ENCODE results near the gene SPDL1. TPM values are rescaled to one million over a fixed set of nuclear protein-coding genes. Genes with fewer than 3 reads are reported as not detected.
A peak's percentile ranks its signal among the peaks of the same experiment; 100 is the strongest.

SPDL1 gene
- total RNA-seq, 2 experiments from 2014 or later, result 40.3 to 56.6 TPM

DNA sequence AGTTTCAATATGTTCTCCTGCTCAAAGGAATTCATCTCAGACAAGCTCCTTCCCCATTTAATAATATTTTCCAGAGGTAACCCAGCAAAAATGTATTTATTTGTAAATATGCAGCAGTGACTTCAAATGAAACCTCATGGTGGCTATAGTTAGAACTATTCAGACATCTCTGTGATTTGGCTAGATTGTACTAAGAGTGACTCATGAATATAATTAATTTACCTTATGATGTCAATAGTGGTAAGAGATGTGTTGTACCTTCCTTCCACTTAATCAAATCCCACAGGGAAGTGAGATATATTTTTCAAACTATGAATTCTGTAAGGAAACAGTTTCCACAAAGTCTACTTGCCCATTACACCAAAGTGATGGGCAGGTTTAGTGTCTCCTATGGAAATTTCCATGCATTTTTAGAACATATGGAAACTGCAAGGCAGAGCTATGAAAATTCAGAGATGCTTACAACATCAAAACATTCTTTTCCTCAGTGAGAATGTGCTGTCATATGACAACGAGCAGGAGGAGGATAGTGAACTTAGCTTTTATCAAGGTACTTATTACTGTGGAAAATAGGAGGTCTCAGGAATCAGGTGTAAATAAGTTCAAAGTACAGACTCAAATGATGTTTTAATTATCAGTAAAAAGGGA, 34.0 kb upstream of the SPDL1 start:
- no peak overlapping the region for H3K27ac Mint-ChIP-seq
- ChIA-PET POLR2A (no interaction called here), CTCF (no interaction called here)
- DNase-seq (no peak), ATAC-seq (no peak)
- H3K4me1 Mint-ChIP-seq, result peaks cover 10% of the 10 kb centered on the region
- H3K4me3 Mint-ChIP-seq, result no peak overlapping the region
- intact Hi-C loops (cut with DNase I, micrococcal nuclease), result no loop called here
- no peaks in the 10 kb centered on the region for H3K9me3 Mint-ChIP-seq (ENCODE audit: low read depth)
- H3K36me3 Mint-ChIP-seq (ENCODE audit: low read depth), result no peaks in the 10 kb centered on the region
- peaks cover 62% of the 10 kb centered on the region for H3K27me3 Mint-ChIP-seq

DNA sequence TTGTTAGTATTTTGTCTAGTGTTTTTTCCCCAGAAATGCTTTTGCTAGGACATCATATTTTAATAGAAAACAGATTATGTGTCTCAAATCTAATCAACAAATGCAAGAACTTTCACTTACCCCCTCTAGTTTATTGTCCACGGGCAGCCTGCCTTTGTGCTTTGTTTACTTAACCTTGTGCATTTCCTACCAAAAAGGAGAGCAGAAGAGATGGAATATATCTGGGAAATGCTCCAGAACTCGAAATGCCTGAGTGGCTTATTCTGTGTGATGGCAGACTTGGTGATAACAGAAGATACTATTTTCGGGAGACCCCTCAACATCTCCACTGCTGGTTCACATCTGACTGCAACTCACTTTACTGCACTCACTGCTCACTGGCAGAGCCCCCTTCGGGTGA, 33.3 kb upstream of the SPDL1 start:
- peaks cover 59% of the 10 kb centered on the region for H3K27me3 Mint-ChIP-seq
- H3K4me3 Mint-ChIP-seq, result no peak overlapping the region
- DNase-seq (no peak), ATAC-seq (no peak)
- H3K36me3 Mint-ChIP-seq (ENCODE audit: low read depth), result no peaks in the 10 kb centered on the region
- peaks cover 10% of the 10 kb centered on the region for H3K4me1 Mint-ChIP-seq
- CTCF ChIA-PET, result no interaction called here
- POLR2A ChIA-PET, result no interaction called here
- intact Hi-C loops (cut with DNase I, micrococcal nuclease), result no loop called here
- H3K27ac Mint-ChIP-seq, result no peak overlapping the region
- no peaks in the 10 kb centered on the region for H3K9me3 Mint-ChIP-seq (ENCODE audit: low read depth)

DNA sequence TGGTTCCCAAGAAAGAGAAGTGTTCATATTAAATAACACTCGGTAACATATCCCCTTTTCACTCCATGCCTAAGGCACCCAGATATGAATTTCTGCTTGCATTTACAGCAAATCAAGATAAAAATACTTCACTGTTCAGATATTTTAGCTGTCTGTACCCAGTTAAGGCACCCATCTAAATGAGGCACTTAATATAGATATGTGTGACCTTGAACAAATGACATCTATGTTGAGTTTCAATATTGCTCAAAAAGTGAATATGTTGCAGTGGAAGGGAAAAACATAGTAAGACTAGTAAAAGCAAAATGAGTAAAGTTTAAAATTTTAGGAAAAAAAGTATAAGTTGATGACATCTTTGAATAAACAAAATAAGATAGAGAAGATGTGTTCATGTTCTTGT, 32.4 kb upstream of the SPDL1 start:
- CTCF ChIA-PET, result no interaction called here
- no peaks in the 10 kb centered on the region for H3K36me3 Mint-ChIP-seq (ENCODE audit: low read depth)
- DNase-seq (no peak), ATAC-seq (no peak)
- no peak overlapping the region for H3K4me3 Mint-ChIP-seq
- H3K27ac Mint-ChIP-seq, result no peak overlapping the region
- intact Hi-C loops (cut with DNase I, micrococcal nuclease), result no loop called here
- H3K27me3 Mint-ChIP-seq, result peaks cover 59% of the 10 kb centered on the region
- no peaks in the 10 kb centered on the region for H3K9me3 Mint-ChIP-seq (ENCODE audit: low read depth)
- peaks cover 3% of the 10 kb centered on the region for H3K4me1 Mint-ChIP-seq
- POLR2A ChIA-PET, result no interaction called here

DNA sequence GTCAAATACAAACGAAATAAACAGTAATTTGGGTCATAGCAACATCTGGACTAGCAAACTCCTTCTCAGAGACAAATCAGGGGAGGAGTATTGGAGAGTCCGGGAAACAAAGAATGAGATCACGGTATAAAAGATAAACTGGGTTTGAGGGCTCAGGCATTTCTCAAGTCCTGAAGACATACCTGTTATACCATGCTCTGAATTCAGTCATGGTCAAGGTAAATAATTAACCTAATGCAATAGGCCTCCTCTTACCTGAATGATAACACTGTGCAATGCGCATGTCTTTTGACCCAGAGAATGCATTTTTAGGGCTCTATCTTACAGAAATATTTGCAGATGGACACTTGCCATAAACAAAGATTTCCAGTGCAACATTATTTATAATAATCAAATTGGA, 31.9 kb upstream of the SPDL1 start:
- ATAC-seq (no peak), DNase-seq (no peak)
- Mint-ChIP-seq H3K36me3 (ENCODE audit: low read depth) (no peaks in the 10 kb centered on the region), H3K27ac (no peak overlapping the region), H3K9me3 (ENCODE audit: low read depth) (no peaks in the 10 kb centered on the region), H3K4me3 (no peak overlapping the region), H3K4me1 (no peaks in the 10 kb centered on the region), H3K27me3 (peaks cover 61% of the 10 kb centered on the region)
- CTCF ChIA-PET, result no interaction called here
- POLR2A ChIA-PET, result no interaction called here
- intact Hi-C loops (cut with DNase I, micrococcal nuclease), result no loop called here

DNA sequence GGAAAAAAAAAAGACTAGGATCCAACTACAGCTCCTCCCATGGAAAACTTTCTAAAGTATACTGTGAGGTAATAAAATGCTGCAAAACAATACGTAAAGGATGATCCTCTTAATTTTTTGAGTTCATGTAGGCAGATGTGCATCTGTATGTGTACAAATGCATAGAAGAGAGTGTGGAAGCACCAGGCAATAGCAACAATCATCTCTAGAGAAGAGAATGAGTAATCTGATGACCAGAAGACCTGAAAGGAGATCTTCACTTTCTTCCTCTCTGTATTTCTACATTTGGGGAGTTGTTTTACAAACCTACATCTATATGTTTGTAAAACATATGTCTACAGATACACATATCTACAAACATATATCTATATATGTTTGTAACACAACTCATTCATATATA, 29.3 kb upstream of the SPDL1 start:
- H3K27ac Mint-ChIP-seq, result no peak overlapping the region
- no peaks in the 10 kb centered on the region for H3K4me1 Mint-ChIP-seq
- peaks cover 49% of the 10 kb centered on the region for H3K27me3 Mint-ChIP-seq
- H3K4me3 Mint-ChIP-seq, result no peak overlapping the region
- H3K36me3 Mint-ChIP-seq (ENCODE audit: low read depth), result no peaks in the 10 kb centered on the region
- intact Hi-C loops (cut with DNase I, micrococcal nuclease), result no loop called here
- no peak for DNase-seq
- CTCF ChIA-PET, result no interaction called here
- H3K9me3 Mint-ChIP-seq (ENCODE audit: low read depth), result peaks cover 3% of the 10 kb centered on the region
- no peak for ATAC-seq
- POLR2A ChIA-PET, result no interaction called here

DNA sequence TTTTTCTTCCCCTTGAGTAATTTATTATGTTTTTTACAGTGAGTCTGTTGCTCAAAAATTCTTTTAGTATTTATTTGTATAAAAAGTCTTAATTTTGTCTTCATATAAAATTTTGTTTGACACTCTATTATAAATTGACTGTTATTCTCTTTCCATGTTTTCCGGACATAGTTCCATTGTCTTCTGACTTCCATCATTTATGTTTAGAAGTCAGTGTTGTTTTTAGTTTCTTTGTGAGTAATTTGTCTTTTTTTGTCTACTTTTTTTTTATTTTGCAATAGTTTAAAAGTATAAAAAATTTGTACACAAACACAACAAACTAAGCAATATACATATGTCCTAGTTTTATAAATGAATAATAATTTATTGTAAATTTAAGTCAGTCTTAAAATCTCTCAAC, 25.7 kb upstream of the SPDL1 start:
- ChIA-PET CTCF (no interaction called here), POLR2A (no interaction called here)
- Mint-ChIP-seq H3K27ac (no peak overlapping the region), H3K27me3 (peaks cover 40% of the 10 kb centered on the region), H3K36me3 (ENCODE audit: low read depth) (no peaks in the 10 kb centered on the region), H3K4me1 (no peaks in the 10 kb centered on the region), H3K9me3 (ENCODE audit: low read depth) (peaks cover 3% of the 10 kb centered on the region), H3K4me3 (no peak overlapping the region)
- DNase-seq (no peak), ATAC-seq (no peak)
- intact Hi-C loops (cut with DNase I, micrococcal nuclease), result no loop called here

DNA sequence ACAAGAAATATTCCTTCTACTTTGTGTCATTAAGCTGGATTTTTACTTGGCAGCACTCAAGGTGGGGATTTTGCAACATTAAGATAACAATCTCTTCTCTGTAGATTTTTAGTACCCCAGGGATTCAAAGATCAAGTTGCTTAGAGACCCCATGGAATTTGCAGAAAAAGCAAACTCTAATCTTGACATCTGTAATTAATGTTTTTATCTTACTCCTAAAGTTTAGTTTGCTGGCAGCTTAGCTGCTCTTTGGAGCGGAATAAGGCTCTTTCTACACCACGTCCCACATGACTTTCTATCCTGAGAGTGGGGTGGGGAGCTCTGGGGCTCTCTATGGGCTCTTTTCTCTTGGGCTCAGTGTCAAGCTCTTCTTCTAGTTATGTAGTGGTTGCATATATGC, 21.7 kb upstream of the SPDL1 start:
- DNase-seq (no peak), ATAC-seq (no peak)
- Mint-ChIP-seq H3K4me1 (no peaks in the 10 kb centered on the region), H3K27me3 (peaks cover 38% of the 10 kb centered on the region), H3K27ac (no peak overlapping the region), H3K36me3 (ENCODE audit: low read depth) (no peaks in the 10 kb centered on the region), H3K4me3 (no peak overlapping the region), H3K9me3 (ENCODE audit: low read depth) (peaks cover 3% of the 10 kb centered on the region)
- intact Hi-C loops (cut with DNase I, micrococcal nuclease), result no loop called here
- ChIA-PET POLR2A (no interaction called here), CTCF (interaction anchor here (1.3 kb wide), 1 partner anchor 19 kb away, joined by 6 read pairs; no protein-coding TSS in a partner anchor)

DNA sequence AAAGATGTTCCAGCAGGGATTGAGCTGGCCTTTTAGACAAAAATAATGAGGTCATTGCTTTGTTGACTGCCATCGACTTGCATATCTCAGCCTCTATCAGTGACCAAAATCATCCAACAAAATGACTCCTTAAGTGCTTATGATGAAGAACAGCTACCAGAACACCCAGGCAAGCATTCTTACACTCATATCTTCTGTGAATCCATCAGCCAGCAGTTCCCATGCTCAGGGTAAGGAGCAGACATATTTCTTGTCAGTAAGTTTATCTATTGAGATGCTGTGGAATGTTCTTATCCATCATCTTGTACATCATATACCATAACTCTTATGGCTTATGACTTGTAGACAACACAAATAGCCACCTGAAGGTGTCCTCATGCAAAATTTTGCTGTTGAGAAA, 20.2 kb upstream of the SPDL1 start:
- DNase-seq (no peak), ATAC-seq (no peak)
- intact Hi-C loops (cut with DNase I, micrococcal nuclease), result no loop called here
- no peak overlapping the region for H3K4me3 Mint-ChIP-seq
- H3K27ac Mint-ChIP-seq, result no peak overlapping the region
- H3K36me3 Mint-ChIP-seq (ENCODE audit: low read depth), result no peaks in the 10 kb centered on the region
- H3K9me3 Mint-ChIP-seq (ENCODE audit: low read depth), result peaks cover under 1% of the 10 kb centered on the region
- peaks cover 39% of the 10 kb centered on the region for H3K27me3 Mint-ChIP-seq
- ChIA-PET POLR2A (no interaction called here), CTCF (interaction anchor here (0.6 to 1.7 kb wide), 4 partner anchors 18 to 343 kb away, joined by 3 to 4 read pairs (median 4); partner anchors contain the start of gene SPDL1)
- H3K4me1 Mint-ChIP-seq, result no peaks in the 10 kb centered on the region

DNA sequence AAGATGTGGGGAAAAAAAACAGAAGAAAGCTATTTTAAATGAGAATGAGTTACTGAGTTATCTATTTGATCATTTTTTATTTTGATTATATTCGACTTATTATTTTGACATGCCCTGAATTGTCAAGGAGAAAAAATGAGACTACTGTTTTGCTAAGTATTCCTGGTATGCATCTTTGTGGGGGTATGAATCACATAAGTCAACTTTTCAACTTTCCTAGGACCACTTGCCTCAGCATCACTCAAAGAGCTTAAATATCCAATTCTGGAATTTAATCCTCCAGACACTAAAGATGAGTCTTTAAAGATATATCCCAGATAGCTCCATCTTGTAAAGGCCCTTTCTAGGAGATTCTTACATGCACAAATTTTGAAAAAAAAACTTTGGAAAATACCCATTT, 17.4 kb upstream of the SPDL1 start:
- ATAC-seq (no peak), DNase-seq (no peak)
- no peaks in the 10 kb centered on the region for H3K4me1 Mint-ChIP-seq
- intact Hi-C loops (cut with DNase I, micrococcal nuclease), result no loop called here
- H3K27ac Mint-ChIP-seq, result no peak overlapping the region
- POLR2A ChIA-PET, result interaction anchor here (0.6 kb wide), 1 partner anchor 27 kb away, joined by 3 read pairs; no protein-coding TSS in a partner anchor
- H3K36me3 Mint-ChIP-seq (ENCODE audit: low read depth), result no peaks in the 10 kb centered on the region
- H3K9me3 Mint-ChIP-seq (ENCODE audit: low read depth), result no peaks in the 10 kb centered on the region
- H3K27me3 Mint-ChIP-seq, result peaks cover 37% of the 10 kb centered on the region
- CTCF ChIA-PET, result interaction anchor here (0.6 to 1.3 kb wide), 3 partner anchors 9 to 100 kb away, joined by 3 to 4 read pairs (median 3); no protein-coding TSS in a partner anchor
- no peak overlapping the region for H3K4me3 Mint-ChIP-seq

DNA sequence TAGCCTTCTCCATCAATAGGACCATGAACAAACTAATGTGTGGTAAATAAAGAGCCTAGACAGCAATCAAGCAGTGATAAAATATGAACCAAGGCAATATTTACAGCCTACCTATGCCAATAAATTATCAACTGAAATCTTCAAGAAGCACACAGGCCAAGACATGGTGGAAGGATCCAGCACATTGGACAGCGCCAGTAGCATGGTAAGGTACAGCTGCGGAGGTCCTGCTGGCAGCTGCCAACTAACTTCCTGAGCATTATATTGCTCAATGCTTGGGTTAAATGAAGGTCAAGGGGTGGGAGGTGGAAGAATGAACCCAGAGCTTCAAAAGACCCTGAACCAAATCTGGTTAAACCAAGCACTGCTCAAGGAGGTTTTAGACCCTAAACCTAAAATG, 16.5 kb upstream of the SPDL1 start:
- DNase-seq (peak; percentile 17), ATAC-seq (no peak)
- Mint-ChIP-seq H3K27me3 (peaks cover 39% of the 10 kb centered on the region), H3K27ac (no peak overlapping the region), H3K36me3 (ENCODE audit: low read depth) (no peaks in the 10 kb centered on the region), H3K4me3 (no peak overlapping the region), H3K4me1 (no peaks in the 10 kb centered on the region), H3K9me3 (ENCODE audit: low read depth) (no peaks in the 10 kb centered on the region)
- ChIA-PET CTCF (no interaction called here), POLR2A (no interaction called here)
- intact Hi-C loops (cut with DNase I, micrococcal nuclease), result no loop called here

DNA sequence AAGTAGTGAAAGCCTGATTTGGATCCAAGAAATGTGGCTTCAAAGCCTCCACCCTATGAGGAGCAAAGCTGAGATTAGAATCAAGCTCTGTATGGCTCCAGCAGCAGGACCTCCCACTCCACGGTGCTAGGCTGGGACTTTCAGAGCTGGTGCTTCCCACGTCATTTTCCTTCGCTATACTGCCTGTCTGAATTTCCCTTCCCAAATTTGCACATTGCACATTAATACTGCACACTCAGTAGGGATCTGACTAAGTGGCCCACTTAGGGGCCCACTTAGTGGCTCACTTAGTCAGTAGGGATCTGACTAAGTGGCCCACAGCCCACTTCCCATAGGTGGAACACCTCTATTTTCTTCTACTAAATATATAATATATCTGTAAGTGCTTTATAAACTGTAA, 14.1 kb upstream of the SPDL1 start:
- H3K9me3 Mint-ChIP-seq (ENCODE audit: low read depth), result no peaks in the 10 kb centered on the region
- no peak overlapping the region for H3K27ac Mint-ChIP-seq
- H3K27me3 Mint-ChIP-seq, result peaks cover 41% of the 10 kb centered on the region
- intact Hi-C loops (cut with DNase I, micrococcal nuclease), result no loop called here
- DNase-seq (no peak), ATAC-seq (peak; percentile 30)
- H3K4me3 Mint-ChIP-seq, result no peak overlapping the region
- no peaks in the 10 kb centered on the region for H3K36me3 Mint-ChIP-seq (ENCODE audit: low read depth)
- ChIA-PET POLR2A (no interaction called here), CTCF (interaction anchor here (0.5 to 2.2 kb wide), 3 partner anchors 12 to 266 kb away, joined by 3 to 11 read pairs (median 3); no protein-coding TSS in a partner anchor)
- H3K4me1 Mint-ChIP-seq, result no peaks in the 10 kb centered on the region

DNA sequence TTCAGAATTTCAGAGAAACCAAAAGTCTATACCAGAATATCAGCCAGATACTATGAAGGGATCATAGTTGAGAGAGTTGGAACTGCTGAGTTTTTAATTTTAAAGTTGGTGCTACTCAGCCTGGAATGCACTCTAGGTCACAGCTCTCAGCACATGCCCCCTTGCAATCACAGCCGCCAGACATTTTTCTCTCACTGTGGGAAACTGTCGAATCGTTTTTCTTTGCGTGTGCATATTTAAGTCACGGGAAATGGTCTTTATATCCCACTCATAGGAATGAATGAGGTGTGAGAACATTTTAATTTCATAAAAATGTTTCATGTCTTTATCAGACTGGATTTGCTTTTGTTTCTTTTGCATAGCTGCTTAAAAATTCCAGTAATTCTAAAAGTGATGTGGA, 12.2 kb upstream of the SPDL1 start:
- intact Hi-C loops (cut with DNase I, micrococcal nuclease), result no loop called here
- Mint-ChIP-seq H3K27me3 (peaks cover 45% of the 10 kb centered on the region), H3K4me1 (no peaks in the 10 kb centered on the region)

More for the DNA sequence above, 12.2 kb upstream of the SPDL1 start:
- H3K36me3 Mint-ChIP-seq (ENCODE audit: low read depth), result no peaks in the 10 kb centered on the region
- no peak overlapping the region for H3K4me3 Mint-ChIP-seq
- ChIA-PET CTCF (no interaction called here), POLR2A (interaction anchor here (0.7 kb wide), 1 partner anchor 691 kb away, joined by 3 read pairs; no protein-coding TSS in a partner anchor)
- no peak for ATAC-seq
- DNase-seq, result no peak
- H3K9me3 Mint-ChIP-seq (ENCODE audit: low read depth), result no peaks in the 10 kb centered on the region
- no peak overlapping the region for H3K27ac Mint-ChIP-seq
